Right cardiac atrium (tissue), 5 donors: Measurements from ENCODE around the gene C22orf23. TPM values are rescaled to one million over a fixed set of nuclear protein-coding genes. Genes with fewer than 3 reads are reported as not detected.
"Not testable (repeated sequence)": the region's sequence is repeated elsewhere in the genome, so short reads cannot be mapped to it uniquely, and the experiment has no call there.

Experiments
- ATAC-seq, 2 donors: fragments of 200-7000 bp; cut with Tn5 transposase; one replicate each; pipeline versions ENCODE4 v1.8.0 to v1.9.1; 2020; ENCODE audit warnings: moderate library complexity in 2 of 2, mild to moderate bottlenecking in 1 of 2
- DNase-seq, 3 donors: peaks; one replicate each; pipeline ENCODE4 v3.0.0-alpha.2; 2020
- H3K27ac ChIP-seq: one replicate; pipeline ENCODE4 v1.5.1; 2013; ENCODE audit warnings: mild to moderate bottlenecking, low read length, control low read depth, moderate library complexity
- H3K27me3 ChIP-seq: one replicate; pipeline ENCODE4 v1.6.1; 2013; ENCODE audit not compliant: control insufficient read depth, insufficient read depth
- H3K4me1 ChIP-seq: one replicate; pipeline ENCODE4 v1.6.1; 2013; ENCODE audit warnings: low read length; ENCODE audit not compliant: control insufficient read depth, insufficient read depth
- H3K4me3 ChIP-seq: one replicate; pipeline ENCODE4 v1.5.1; 2013; ENCODE audit warnings: low read length, control low read depth
- H3K9me3 ChIP-seq: one replicate; pipeline ENCODE4 v1.6.1; 2013; ENCODE audit warnings: low read length; ENCODE audit not compliant: control insufficient read depth
- WGBS: extraction: QIAGEN DNeasy Blood & Tissue Kit; methylation state at CpG from one replicate; pipeline ENCODE4 v1.1.7; 2013; 5-methylcytosine and 5-hydroxymethylcytosine counted together
- intact Hi-C, 4 donors: fragments of 100-400 bp; cut with DNase I; formaldehyde crosslinking; loops; one replicate each; pipeline versions ENCODE4 v1.11.0 to v1.14.0; 2022 to 2023
- polyA plus RNA-seq: library from polyadenylated mRNA; stranded (reverse); fragments of 200-250 nt; gene quantifications from one replicate; pipeline ENCODE4 v1.2.3, GENCODE V29; 2013
- total RNA-seq, 4 donors: library from RNA; stranded (reverse); fragmentation: NEBNext Ultra II Directional; extraction: Animal tissue kit (Norgen Biotek cat#: 25700); gene quantifications; one replicate each; pipeline ENCODE4 v1.2.1, GENCODE V29; 2021
- donor health status: healthy with polysubstance abuse.
- donor health status: DM: no; HTN: yes; CAD: no.
- donor health status: DM: no; HTN: no; CAD: no.
- donor health status: DM: no; HTN: yes; CAD: no; lungs with severe emphysema.
- donor health status: DM: yes; HTN: yes; CAD: no.

Gene C22orf23
- total and polyA plus RNA-seq, 5 donors = 0.19 to 0.54 (median 0.34) TPM

GRCh38 chr22:37967637-37968451, 14.4 kb upstream of the C22orf23 start:
- H3K27ac ChIP-seq = no peak overlapping the region

GRCh38 chr22:37967147-37967546, 13.7 kb upstream of the C22orf23 start:
- intact Hi-C loops = loop anchor here in 2 of 4 donors (5.0 to 10.0 kb wide), 2 partner anchors 140 to 152 kb away; no protein-coding TSS in a partner anchor
- Histone ChIP-seq H3K4me1 (peaks cover 3% of the 10 kb centered on the region), H3K9me3 (no peaks in the 10 kb centered on the region), H3K4me3 (no peak overlapping the region), H3K27me3 (no peaks in the 10 kb centered on the region), H3K27ac (no peak overlapping the region)
- ATAC-seq (no peak), DNase-seq (no peak)
- 50% methylated on average over 1 of the region's 1 CpG for WGBS

More at GRCh38 chr22:37967637-37968451, 14.4 kb upstream of the C22orf23 start:
- DNase-seq (peak in 1 of 3 donors; percentile 21), ATAC-seq (no peak)
- H3K27me3 ChIP-seq = no peaks in the 10 kb centered on the region
- H3K4me1 ChIP-seq = peaks cover 3% of the 10 kb centered on the region
- no peaks in the 10 kb centered on the region for H3K9me3 ChIP-seq
- WGBS = 77% methylated on average over 14 of the region's 14 CpGs
- intact Hi-C loops = loop anchor here in 2 of 4 donors (5.0 to 10.0 kb wide), 2 partner anchors 141 to 153 kb away; no protein-coding TSS in a partner anchor
- H3K4me3 ChIP-seq = no peak overlapping the region

GRCh38 chr22:37965940-37966664, 12.7 kb upstream of the C22orf23 start:
- Histone ChIP-seq H3K4me3 (no peak overlapping the region), H3K9me3 (no peaks in the 10 kb centered on the region), H3K27me3 (no peaks in the 10 kb centered on the region), H3K4me1 (peaks cover 3% of the 10 kb centered on the region), H3K27ac (no peak overlapping the region)
- ATAC-seq = peak in 1 of 2 donors; percentile 27
- intact Hi-C loops = loop anchor here in 2 of 4 donors (5.0 to 10.0 kb wide), 2 partner anchors 139 to 151 kb away; no protein-coding TSS in a partner anchor
- DNase-seq = peak in 1 of 3 donors; percentile 14
- 74% methylated on average over 9 of the region's 9 CpGs for WGBS

- H3K4me3 ChIP-seq = no peak overlapping the region
- ATAC-seq (no peak), DNase-seq (no peak)
- H3K9me3 ChIP-seq = no peaks in the 10 kb centered on the region
- intact Hi-C loops = loop anchor here in 1 of 4 donors (10.0 kb wide), 1 partner anchor 146 kb away; no protein-coding TSS in a partner anchor
- H3K4me1 ChIP-seq = peaks cover 1% of the 10 kb centered on the region
- H3K27ac ChIP-seq = no peak overlapping the region
- H3K27me3 ChIP-seq = no peaks in the 10 kb centered on the region
- 97% methylated on average over 4 of the region's 4 CpGs for WGBS
Measured at GRCh38 chr22:37961062-37961461, 7.7 kb upstream of the C22orf23 start.

- ATAC-seq (no peak), DNase-seq (no peak)
- Histone ChIP-seq H3K4me1 (peaks cover 2% of the 10 kb centered on the region), H3K9me3 (no peaks in the 10 kb centered on the region), H3K4me3 (no peak overlapping the region), H3K27ac (no peak overlapping the region), H3K27me3 (no peaks in the 10 kb centered on the region)
- intact Hi-C loops = loop anchor here in 1 of 4 donors (10.0 kb wide), 1 partner anchor 145 kb away; no protein-coding TSS in a partner anchor
- 97% methylated on average over 18 of the region's 18 CpGs for WGBS
Measured at GRCh38 chr22:37959231-37959825, 5.9 kb upstream of the C22orf23 start.

GRCh38 chr22:37957232-37957631, 3.8 kb upstream of the C22orf23 start:
- no peak overlapping the region for H3K27ac ChIP-seq
- H3K4me1 ChIP-seq = peaks cover 3% of the 10 kb centered on the region
- no peaks in the 10 kb centered on the region for H3K27me3 ChIP-seq
- ATAC-seq = no peak
- no peak for DNase-seq
- intact Hi-C loops = loop anchor here in 1 of 4 donors (10.0 kb wide), 1 partner anchor 142 kb away; no protein-coding TSS in a partner anchor
- WGBS = 81% methylated on average over 4 of the region's 4 CpGs
- H3K9me3 ChIP-seq = no peaks in the 10 kb centered on the region
- H3K4me3 ChIP-seq = no peak overlapping the region

GRCh38 chr22:37955825-37956397, 2.5 kb upstream of the C22orf23 start:
- H3K4me3 ChIP-seq, DNase-seq, ATAC-seq, H3K27me3 ChIP-seq, H3K27ac ChIP-seq, H3K4me1 ChIP-seq, H3K9me3 ChIP-seq: not testable (repeated sequence)
- 93% methylated on average over 15 of the region's 15 CpGs for WGBS
- intact Hi-C loops = loop anchor here in 1 of 4 donors (10.0 kb wide), 1 partner anchor 141 kb away; no protein-coding TSS in a partner anchor

GRCh38 chr22:37954686-37955085, 1.3 kb upstream of the C22orf23 start:
- no peak for ATAC-seq
- intact Hi-C loops = loop anchor here in 1 of 4 donors (10.0 kb wide), 1 partner anchor 140 kb away; no protein-coding TSS in a partner anchor
- Histone ChIP-seq H3K27me3 (no peaks in the 10 kb centered on the region), H3K4me1 (peaks cover 3% of the 10 kb centered on the region), H3K27ac (no peak overlapping the region), H3K4me3 (peak overlapping the region; percentile 84), H3K9me3 (no peaks in the 10 kb centered on the region)
- 61% methylated on average over 4 of the region's 4 CpGs for WGBS
- DNase-seq = no peak

GRCh38 chr22:37953062-37953436, 352 bp downstream of the C22orf23 start:
- H3K27ac ChIP-seq = no peak overlapping the region
- H3K9me3 ChIP-seq = no peaks in the 10 kb centered on the region
- H3K27me3 ChIP-seq = no peaks in the 10 kb centered on the region
- peak overlapping the region; percentile 84 for H3K4me3 ChIP-seq
- 0% methylated on average over 13 of the region's 13 CpGs for WGBS
- ATAC-seq (peak; percentile 68 to 70), DNase-seq (no peak)
- H3K4me1 ChIP-seq = peaks cover 3% of the 10 kb centered on the region
- intact Hi-C loops = loop anchor here in 1 of 4 donors (10.0 kb wide), 1 partner anchor 138 kb away; no protein-coding TSS in a partner anchor

GRCh38 chr22:37952629-37953028, 772 bp downstream of the C22orf23 start:
- ATAC-seq = peak in 1 of 2 donors; percentile 3

More at GRCh38 chr22:37952629-37953028, 772 bp downstream of the C22orf23 start:
- not testable (repeated sequence) for H3K4me1 ChIP-seq, H3K9me3 ChIP-seq, H3K27me3 ChIP-seq, DNase-seq, H3K27ac ChIP-seq
- 8% methylated on average over 20 of the region's 20 CpGs for WGBS
- peak overlapping the region; percentile 84 for H3K4me3 ChIP-seq
- intact Hi-C loops = loop anchor here in 1 of 4 donors (10.0 kb wide), 1 partner anchor 138 kb away; no protein-coding TSS in a partner anchor
